Measurements from ENCODE around the gene NFIA.

DNA sequence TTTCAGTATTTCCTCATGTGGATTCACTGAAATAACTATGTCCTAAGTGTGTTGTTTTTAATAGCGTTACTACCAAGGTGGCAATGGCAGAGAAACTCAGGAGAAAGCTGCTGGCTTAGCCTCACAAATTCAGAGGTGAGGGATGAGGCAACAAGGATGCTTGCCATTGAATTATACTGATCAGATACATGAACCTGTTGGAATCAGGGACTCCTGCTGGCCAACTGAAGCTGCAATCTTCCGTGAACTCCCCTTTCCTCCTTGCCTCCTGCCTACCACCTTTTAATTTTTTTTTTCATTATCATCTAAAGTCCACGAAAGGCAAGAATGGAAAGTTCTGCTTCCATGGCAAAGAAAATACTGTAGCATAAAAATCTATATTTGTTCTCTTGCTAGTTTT is 254.7 kb downstream of the NFIA start:
- TF ChIP-seq EP300 (IDR thresholded peaks at IDR 0.05) (no peak), POLR2AphosphoS5 (IDR thresholded peaks at IDR 0.05) (no peak)
- TF ChIP-seq, protein P1, sequence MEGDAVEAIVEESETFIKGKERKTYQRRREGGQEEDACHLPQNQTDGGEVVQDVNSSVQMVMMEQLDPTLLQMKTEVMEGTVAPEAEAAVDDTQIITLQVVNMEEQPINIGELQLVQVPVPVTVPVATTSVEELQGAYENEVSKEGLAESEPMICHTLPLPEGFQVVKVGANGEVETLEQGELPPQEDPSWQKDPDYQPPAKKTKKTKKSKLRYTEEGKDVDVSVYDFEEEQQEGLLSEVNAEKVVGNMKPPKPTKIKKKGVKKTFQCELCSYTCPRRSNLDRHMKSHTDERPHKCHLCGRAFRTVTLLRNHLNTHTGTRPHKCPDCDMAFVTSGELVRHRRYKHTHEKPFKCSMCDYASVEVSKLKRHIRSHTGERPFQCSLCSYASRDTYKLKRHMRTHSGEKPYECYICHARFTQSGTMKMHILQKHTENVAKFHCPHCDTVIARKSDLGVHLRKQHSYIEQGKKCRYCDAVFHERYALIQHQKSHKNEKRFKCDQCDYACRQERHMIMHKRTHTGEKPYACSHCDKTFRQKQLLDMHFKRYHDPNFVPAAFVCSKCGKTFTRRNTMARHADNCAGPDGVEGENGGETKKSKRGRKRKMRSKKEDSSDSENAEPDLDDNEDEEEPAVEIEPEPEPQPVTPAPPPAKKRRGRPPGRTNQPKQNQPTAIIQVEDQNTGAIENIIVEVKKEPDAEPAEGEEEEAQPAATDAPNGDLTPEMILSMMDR (IDR thresholded peaks at IDR 0.05), result peak; percentile 8 to 34 (median 14)

All from esophagus muscularis mucosa (tissue), 4 donors.